Activated B cell treated with CpG ODN at 0.5 μM for 24 hours (primary cell): Measurements from ENCODE around the gene UBAC2. TPM values are rescaled to one million over a fixed set of nuclear protein-coding genes. Genes with fewer than 3 reads are reported as not detected.

Experiments
- ATAC-seq: fragments of 200-7000 bp; cut with Tn5 transposase; one replicate; pipeline ENCODE4 v1.10.0; 2021; ENCODE audit warnings: low read depth, mild to moderate bottlenecking, moderate library complexity
- CTCF ChIA-PET: fragments of 350-600 bp; sonication (Branson Sonifier 250); formaldehyde crosslinking; loops from one replicate; lab custom pipeline; 2021; ENCODE audit warnings: antibody characterized with exemption; lab: Charles Lee
- POLR2A ChIA-PET: fragments of 350-600 bp; sonication (Branson Sonifier 250); formaldehyde crosslinking; loops from one replicate; lab custom pipeline; 2021; ENCODE audit warnings: antibody characterized with exemption; lab: Charles Lee
- DNase-seq: peaks from one replicate; pipeline ENCODE4 v3.0.0; 2022
- H3K27ac Mint-ChIP-seq: one replicate; pipeline ENCODE4 v1.8.0; 2020; ENCODE audit warnings: mixed read lengths
- H3K27me3 Mint-ChIP-seq: one replicate; pipeline ENCODE4 v1.8.0; 2021; ENCODE audit warnings: mixed read lengths
- H3K36me3 Mint-ChIP-seq: one replicate; pipeline ENCODE4 v1.8.0; 2021; ENCODE audit warnings: low read depth, mixed read lengths
- H3K4me1 Mint-ChIP-seq: one replicate; pipeline ENCODE4 v1.8.0; 2021; ENCODE audit warnings: mixed read lengths
- H3K4me3 Mint-ChIP-seq: one replicate; pipeline ENCODE4 v1.8.0; 2020; ENCODE audit warnings: mild to moderate bottlenecking, mixed read lengths
- H3K9me3 Mint-ChIP-seq: one replicate; pipeline ENCODE4 v1.8.0; 2020; ENCODE audit warnings: mixed read lengths
- intact Hi-C: fragments of 100-400 bp; cut with micrococcal nuclease; formaldehyde crosslinking; loops from one replicate; pipeline ENCODE4 v1.15.1; 2024
- total RNA-seq: library from RNA; stranded (reverse); gene quantifications from 2 replicates; pipeline ENCODE4 v1.2.3, GENCODE V29; 2022
- TF ChIP-seq, protein P1 (sequence below): fragments of 200-600 bp; IDR thresholded peaks from one replicate; pipeline ENCODE4 v1.8.0; 2022; ENCODE audit warnings: antibody characterized with exemption, mild to moderate bottlenecking

The UBAC2 gene
- total RNA-seq, 1 donor from 2014 or later, result 51.0 TPM

DNA sequence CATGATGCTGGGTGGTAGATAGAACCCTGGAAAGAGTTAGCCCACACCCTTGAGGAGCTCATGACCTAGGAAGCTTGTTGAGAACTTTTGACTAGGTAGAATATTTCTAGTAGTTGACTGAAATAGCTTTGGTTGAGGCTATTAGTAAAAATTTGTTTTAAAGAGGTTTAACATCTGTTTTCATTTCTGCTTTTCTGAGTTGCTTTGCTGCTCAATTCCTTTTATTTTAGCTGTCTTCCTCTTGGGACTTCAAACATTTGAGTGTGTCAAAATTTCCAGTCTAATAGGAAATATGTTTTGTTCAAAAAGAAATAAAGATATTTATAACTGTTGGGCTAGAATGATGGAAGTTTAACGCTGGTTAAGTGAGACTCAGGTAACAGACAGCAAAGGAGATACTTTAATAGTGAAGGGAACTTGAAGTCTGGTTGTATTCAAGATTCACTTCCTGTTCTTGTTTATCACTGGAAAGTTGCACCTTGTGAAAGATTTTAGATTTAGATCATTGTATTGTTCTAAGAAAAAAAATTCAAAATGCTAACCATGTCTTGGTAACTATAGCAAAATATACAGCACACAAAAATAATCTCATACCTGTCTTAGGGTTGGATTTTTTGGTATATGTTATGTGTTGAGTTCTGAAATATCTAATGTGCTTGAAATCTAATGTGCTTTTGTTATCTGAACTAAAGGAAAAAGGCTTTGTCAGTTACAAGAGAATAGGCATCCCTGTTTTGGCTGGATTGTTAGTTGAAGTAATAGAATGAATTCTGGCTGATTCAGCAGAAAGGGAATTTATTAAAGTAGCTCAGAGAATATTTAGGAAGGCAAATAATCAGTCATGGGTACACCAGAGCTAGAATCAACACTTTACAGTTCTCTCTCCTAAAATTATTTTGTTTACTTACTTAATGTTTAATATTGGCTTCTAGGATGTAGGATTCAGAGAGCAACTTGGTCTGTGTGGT, 81.9 kb downstream of the UBAC2 start:
- H3K4me1 Mint-ChIP-seq, result peaks cover 96% of the 10 kb centered on the region
- no peak for DNase-seq
- ChIA-PET CTCF (interaction anchor here (0.9 to 4.0 kb wide), 13 partner anchors 13 to 153 kb away, joined by 3 to 37 read pairs (median 6); partner anchors contain the start of gene GPR183), POLR2A (interaction anchor here (0.6 to 3.8 kb wide), 26 partner anchors 8 to 261 kb away, joined by 3 to 45 read pairs (median 5); partner anchors contain the start of genes GPR18, GPR183 and UBAC2)
- H3K27me3 Mint-ChIP-seq, result no peaks in the 10 kb centered on the region
- H3K36me3 Mint-ChIP-seq, result peaks cover 31% of the 10 kb centered on the region
- TF ChIP-seq, protein P1, sequence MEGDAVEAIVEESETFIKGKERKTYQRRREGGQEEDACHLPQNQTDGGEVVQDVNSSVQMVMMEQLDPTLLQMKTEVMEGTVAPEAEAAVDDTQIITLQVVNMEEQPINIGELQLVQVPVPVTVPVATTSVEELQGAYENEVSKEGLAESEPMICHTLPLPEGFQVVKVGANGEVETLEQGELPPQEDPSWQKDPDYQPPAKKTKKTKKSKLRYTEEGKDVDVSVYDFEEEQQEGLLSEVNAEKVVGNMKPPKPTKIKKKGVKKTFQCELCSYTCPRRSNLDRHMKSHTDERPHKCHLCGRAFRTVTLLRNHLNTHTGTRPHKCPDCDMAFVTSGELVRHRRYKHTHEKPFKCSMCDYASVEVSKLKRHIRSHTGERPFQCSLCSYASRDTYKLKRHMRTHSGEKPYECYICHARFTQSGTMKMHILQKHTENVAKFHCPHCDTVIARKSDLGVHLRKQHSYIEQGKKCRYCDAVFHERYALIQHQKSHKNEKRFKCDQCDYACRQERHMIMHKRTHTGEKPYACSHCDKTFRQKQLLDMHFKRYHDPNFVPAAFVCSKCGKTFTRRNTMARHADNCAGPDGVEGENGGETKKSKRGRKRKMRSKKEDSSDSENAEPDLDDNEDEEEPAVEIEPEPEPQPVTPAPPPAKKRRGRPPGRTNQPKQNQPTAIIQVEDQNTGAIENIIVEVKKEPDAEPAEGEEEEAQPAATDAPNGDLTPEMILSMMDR, result no peak
- ATAC-seq, result peak; percentile 68
- H3K9me3 Mint-ChIP-seq, result no peaks in the 10 kb centered on the region
- H3K4me3 Mint-ChIP-seq, result peak overlapping the region; percentile 75
- peak overlapping the region; percentile 95 for H3K27ac Mint-ChIP-seq
- intact Hi-C loops, result loop anchor here (1.0 to 5.0 kb wide), 17 partner anchors 12 to 325 kb away; partner anchors contain the start of genes CLYBL, GPR18 and GPR183

DNA sequence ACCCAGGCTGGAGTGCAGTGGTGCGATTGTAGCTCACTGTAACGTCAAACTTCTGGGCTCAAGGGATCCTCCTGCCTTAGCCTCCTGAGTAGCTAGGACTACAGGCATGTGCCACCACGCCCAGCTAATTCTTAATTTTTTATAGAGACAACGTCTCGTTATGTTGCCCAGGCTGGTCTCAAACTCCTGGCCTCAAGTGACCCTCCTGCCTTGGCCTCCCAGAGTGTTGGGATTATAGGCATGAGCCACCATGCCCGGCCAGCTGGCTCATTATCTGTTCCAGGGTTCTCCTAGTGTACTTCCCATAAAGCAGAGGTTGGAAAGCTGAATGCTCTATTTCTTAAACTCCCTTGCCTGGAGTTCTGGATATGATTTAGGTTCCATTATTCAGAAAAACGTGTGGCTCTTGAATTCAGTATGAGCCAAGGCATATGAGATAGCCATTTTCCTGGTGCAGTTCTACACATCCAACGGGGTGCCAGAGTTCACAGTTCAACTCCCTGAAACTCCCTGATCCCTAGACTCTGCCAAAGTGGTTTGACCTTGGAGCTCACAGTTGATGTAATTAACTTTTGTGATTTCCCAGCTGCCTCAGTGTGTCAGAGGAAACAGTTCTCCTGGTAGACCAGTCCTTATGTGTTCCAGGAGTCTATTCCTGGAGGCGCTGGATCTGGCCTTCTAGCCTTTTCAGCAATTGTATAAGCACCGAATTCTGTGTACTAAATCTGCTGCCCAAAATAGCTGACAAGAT, 85.0 kb downstream of the UBAC2 start:
- intact Hi-C loops, result no loop called here
- ChIA-PET POLR2A (interaction anchor here (0.9 to 2.4 kb wide), 9 partner anchors 8 to 90 kb away, joined by 3 to 11 read pairs (median 5); partner anchors contain the start of genes GPR18 and GPR183), CTCF (interaction anchor here (2.1 to 2.2 kb wide), 2 partner anchors 16 to 103 kb away, joined by 5 to 11 read pairs; no protein-coding TSS in a partner anchor)
- Mint-ChIP-seq H3K4me1 (peaks cover 96% of the 10 kb centered on the region), H3K27me3 (no peaks in the 10 kb centered on the region), H3K9me3 (peaks cover 3% of the 10 kb centered on the region), H3K36me3 (peaks cover 37% of the 10 kb centered on the region), H3K27ac (peak overlapping the region; percentile 68), H3K4me3 (no peak overlapping the region)
- DNase-seq (no peak), ATAC-seq (no peak)
- TF ChIP-seq, protein P1, result no peak

DNA sequence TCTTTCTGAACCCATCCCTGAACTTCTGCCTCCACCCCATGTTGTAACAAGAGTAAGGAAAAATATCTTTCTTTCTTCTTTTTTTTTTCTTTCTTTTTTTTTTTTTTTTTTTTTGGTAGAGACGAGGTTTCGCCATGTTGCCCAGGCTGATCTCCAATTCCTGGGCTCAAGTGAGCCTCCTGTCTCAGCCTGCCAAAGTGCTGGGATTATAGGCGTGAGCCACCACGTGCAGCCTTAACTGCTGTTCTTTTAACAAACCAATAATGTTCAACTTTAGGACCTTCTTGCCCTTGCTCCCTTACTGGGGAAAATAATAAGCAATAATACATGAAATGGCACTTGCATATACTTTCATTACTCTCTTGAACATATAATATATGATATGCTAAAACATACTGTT, 86.9 kb downstream of the UBAC2 start:
- TF ChIP-seq, protein P1, result no peak
- DNase-seq (no peak), ATAC-seq (no peak)
- Mint-ChIP-seq H3K27me3 (no peaks in the 10 kb centered on the region), H3K9me3 (peaks cover 3% of the 10 kb centered on the region), H3K4me3 (peak overlapping the region; percentile 48), H3K36me3 (peaks cover 45% of the 10 kb centered on the region), H3K27ac (peak overlapping the region; percentile 86), H3K4me1 (peaks cover 90% of the 10 kb centered on the region)
- intact Hi-C loops, result no loop called here
- ChIA-PET CTCF (interaction anchor here (1.2 to 2.0 kb wide), 4 partner anchors 14 to 149 kb away, joined by 5 to 8 read pairs (median 7); no protein-coding TSS in a partner anchor), POLR2A (interaction anchor here (1.2 to 2.8 kb wide), 5 partner anchors 9 to 18 kb away, joined by 4 to 15 read pairs (median 10); partner anchors contain the start of gene GPR183)

DNA sequence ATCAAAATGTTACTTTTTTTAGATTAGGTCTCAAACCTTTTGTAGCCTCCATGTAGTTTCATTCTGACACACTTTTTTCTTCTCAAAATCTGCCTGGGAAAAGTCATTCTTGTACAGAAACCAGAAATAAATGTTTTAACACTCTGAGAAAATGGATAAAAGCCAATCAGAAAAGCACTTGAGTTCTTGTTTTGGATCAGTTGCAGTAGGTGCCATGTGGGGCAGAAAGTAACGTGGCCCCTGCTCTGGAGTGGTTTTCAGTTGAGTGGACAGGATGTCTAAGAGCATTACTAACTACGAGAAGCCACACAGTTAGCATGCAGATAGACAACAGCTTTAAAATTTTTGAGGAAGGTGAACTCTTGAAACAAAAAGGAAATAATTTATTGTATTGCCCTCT, 87.4 kb downstream of the UBAC2 start:
- ChIA-PET CTCF (interaction anchor here (0.5 to 2.0 kb wide), 5 partner anchors 14 to 149 kb away, joined by 3 to 8 read pairs (median 7); partner anchors contain the start of gene GPR183), POLR2A (interaction anchor here (0.6 to 2.8 kb wide), 11 partner anchors 9 to 132 kb away, joined by 3 to 15 read pairs (median 7); partner anchors contain the start of gene GPR183)
- Mint-ChIP-seq H3K36me3 (peaks cover 50% of the 10 kb centered on the region), H3K4me3 (peak overlapping the region; percentile 60), H3K27me3 (no peaks in the 10 kb centered on the region), H3K27ac (peak overlapping the region; percentile 86), H3K9me3 (peaks cover 3% of the 10 kb centered on the region), H3K4me1 (peaks cover 89% of the 10 kb centered on the region)
- TF ChIP-seq, protein P1, result no peak
- no peak for DNase-seq
- intact Hi-C loops, result loop anchor here (1.0 kb wide), 1 partner anchor 8 kb away; no protein-coding TSS in a partner anchor
- peak; percentile 85 for ATAC-seq
